Measurements from ENCODE around the gene OPRM1. TPM values are rescaled to one million over a fixed set of nuclear protein-coding genes. Genes with fewer than 3 reads are reported as not detected.

The OPRM1 gene
- total RNA-seq, 1 donor from 2014 or later, result not detected

DNA sequence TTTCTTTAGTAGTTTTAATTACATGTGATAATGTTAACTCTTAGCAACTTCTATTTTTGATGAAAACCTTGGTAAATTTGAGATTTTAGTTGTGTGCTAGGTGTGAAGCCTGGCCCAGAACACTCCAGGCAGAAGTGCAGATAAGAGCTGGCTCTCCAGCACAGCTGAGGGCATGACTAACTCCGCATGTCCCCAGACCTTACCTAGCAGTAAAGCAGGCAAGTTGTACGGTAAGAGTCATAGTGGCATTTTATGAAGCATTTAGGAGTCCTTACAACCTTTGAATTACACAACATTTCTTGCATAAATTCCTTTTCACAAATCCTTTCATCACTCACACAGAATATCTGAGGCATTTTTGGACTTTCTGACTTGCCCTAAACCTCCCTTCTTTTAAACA is 67.2 kb downstream of the OPRM1 start:
- Mint-ChIP-seq H3K9me3 (peaks cover 6% of the 10 kb centered on the region), H3K4me1 (no peaks in the 10 kb centered on the region), H3K4me3 (no peak overlapping the region), H3K27ac (ENCODE audit: unreplicated experiment) (no peak overlapping the region), H3K36me3 (ENCODE audit: low read depth) (no peaks in the 10 kb centered on the region), H3K27me3 (ENCODE audit: low read depth) (no peaks in the 10 kb centered on the region)
- no peak for DNase-seq (ENCODE audit: low read depth, low spot score)
- TF ChIP-seq, protein P1, sequence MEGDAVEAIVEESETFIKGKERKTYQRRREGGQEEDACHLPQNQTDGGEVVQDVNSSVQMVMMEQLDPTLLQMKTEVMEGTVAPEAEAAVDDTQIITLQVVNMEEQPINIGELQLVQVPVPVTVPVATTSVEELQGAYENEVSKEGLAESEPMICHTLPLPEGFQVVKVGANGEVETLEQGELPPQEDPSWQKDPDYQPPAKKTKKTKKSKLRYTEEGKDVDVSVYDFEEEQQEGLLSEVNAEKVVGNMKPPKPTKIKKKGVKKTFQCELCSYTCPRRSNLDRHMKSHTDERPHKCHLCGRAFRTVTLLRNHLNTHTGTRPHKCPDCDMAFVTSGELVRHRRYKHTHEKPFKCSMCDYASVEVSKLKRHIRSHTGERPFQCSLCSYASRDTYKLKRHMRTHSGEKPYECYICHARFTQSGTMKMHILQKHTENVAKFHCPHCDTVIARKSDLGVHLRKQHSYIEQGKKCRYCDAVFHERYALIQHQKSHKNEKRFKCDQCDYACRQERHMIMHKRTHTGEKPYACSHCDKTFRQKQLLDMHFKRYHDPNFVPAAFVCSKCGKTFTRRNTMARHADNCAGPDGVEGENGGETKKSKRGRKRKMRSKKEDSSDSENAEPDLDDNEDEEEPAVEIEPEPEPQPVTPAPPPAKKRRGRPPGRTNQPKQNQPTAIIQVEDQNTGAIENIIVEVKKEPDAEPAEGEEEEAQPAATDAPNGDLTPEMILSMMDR (conservative IDR thresholded peaks at IDR 0.05), result no peak

DNA sequence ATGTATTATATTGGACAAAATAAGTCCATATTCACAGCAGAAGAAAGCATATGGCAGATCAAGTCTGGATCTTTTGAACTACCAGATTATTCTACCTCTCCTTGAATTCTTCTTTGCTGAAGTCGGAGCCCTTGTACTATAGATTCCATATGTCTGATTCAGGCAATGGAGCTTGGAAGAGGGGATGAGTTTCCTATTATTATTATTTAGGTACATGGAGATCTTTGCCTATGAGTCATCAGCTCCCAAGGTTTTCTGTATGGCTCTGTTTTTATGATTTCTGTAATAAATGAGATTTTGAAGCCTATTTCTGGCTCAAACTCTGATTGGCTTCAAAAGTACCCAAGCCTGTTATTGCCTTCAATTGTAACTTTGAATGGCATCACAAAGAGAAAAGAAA is 72.0 kb downstream of the OPRM1 start:
- H3K27me3 Mint-ChIP-seq (ENCODE audit: low read depth), result no peaks in the 10 kb centered on the region
- no peaks in the 10 kb centered on the region for H3K36me3 Mint-ChIP-seq (ENCODE audit: low read depth)
- TF ChIP-seq, protein P1 (conservative IDR thresholded peaks at IDR 0.05), result no peak
- H3K27ac Mint-ChIP-seq (ENCODE audit: unreplicated experiment), result no peak overlapping the region
- peaks cover 9% of the 10 kb centered on the region for H3K9me3 Mint-ChIP-seq
- no peak overlapping the region for H3K4me3 Mint-ChIP-seq
- DNase-seq (ENCODE audit: low read depth, low spot score), result no peak
- H3K4me1 Mint-ChIP-seq, result no peaks in the 10 kb centered on the region

GRCh38 chr6:154112181-154112809 is 73.3 kb downstream of the OPRM1 start:
- TF ChIP-seq, protein P1 (conservative IDR thresholded peaks at IDR 0.05), result no peak
- no peaks in the 10 kb centered on the region for H3K36me3 Mint-ChIP-seq (ENCODE audit: low read depth)
- H3K27ac Mint-ChIP-seq (ENCODE audit: unreplicated experiment), result no peak overlapping the region

GRCh38 chr6:154113392-154113791 is 74.4 kb downstream of the OPRM1 start:
- DNase-seq (ENCODE audit: low read depth, low spot score), result no peak
- no peak overlapping the region for H3K27ac Mint-ChIP-seq (ENCODE audit: unreplicated experiment)
- no peaks in the 10 kb centered on the region for H3K27me3 Mint-ChIP-seq (ENCODE audit: low read depth)
- no peaks in the 10 kb centered on the region for H3K4me1 Mint-ChIP-seq
- peaks cover 12% of the 10 kb centered on the region for H3K9me3 Mint-ChIP-seq
- TF ChIP-seq, protein P1 (conservative IDR thresholded peaks at IDR 0.05), result no peak
- no peak overlapping the region for H3K4me3 Mint-ChIP-seq
- H3K36me3 Mint-ChIP-seq (ENCODE audit: low read depth), result no peaks in the 10 kb centered on the region

More at GRCh38 chr6:154112181-154112809, 73.3 kb downstream of the OPRM1 start:
- H3K9me3 Mint-ChIP-seq, result peaks cover 12% of the 10 kb centered on the region
- H3K4me1 Mint-ChIP-seq, result no peaks in the 10 kb centered on the region
- H3K27me3 Mint-ChIP-seq (ENCODE audit: low read depth), result no peaks in the 10 kb centered on the region
- DNase-seq (ENCODE audit: low read depth, low spot score), result no peak
- H3K4me3 Mint-ChIP-seq, result no peak overlapping the region

GRCh38 chr6:154117485-154117884 is 78.4 kb downstream of the OPRM1 start:
- TF ChIP-seq, protein P1 (conservative IDR thresholded peaks at IDR 0.05), result no peak
- Mint-ChIP-seq H3K27ac (ENCODE audit: unreplicated experiment) (no peak overlapping the region), H3K4me1 (peaks cover 10% of the 10 kb centered on the region), H3K36me3 (ENCODE audit: low read depth) (no peaks in the 10 kb centered on the region), H3K9me3 (peaks cover 9% of the 10 kb centered on the region), H3K27me3 (ENCODE audit: low read depth) (no peaks in the 10 kb centered on the region), H3K4me3 (no peak overlapping the region)
- no peak for DNase-seq (ENCODE audit: low read depth, low spot score)

Data from neural crest cell (in vitro differentiated cells).